Mucosa of rectum (tissue), 2 donors: ENCODE data around the gene DENND5B.

Experiments used
- H3K27ac ChIP-seq, 2 donors: one replicate each; pipeline ENCODE4 v1.7.0; 2013; ENCODE audit warnings: inconsistent platforms in 2 of 2, low read depth in 2 of 2, low read length in 2 of 2
- H3K27me3 ChIP-seq, 2 donors: one replicate each; pipeline ENCODE4 v1.7.0; 2013; ENCODE audit warnings: low read length in 2 of 2; ENCODE audit not compliant: control insufficient read depth in 2 of 2, insufficient read depth in 2 of 2
- H3K36me3 ChIP-seq, 2 donors: one replicate each; pipeline ENCODE4 v1.7.0; 2013; ENCODE audit warnings: low read length in 2 of 2; ENCODE audit not compliant: control insufficient read depth in 2 of 2, insufficient read depth in 2 of 2
- H3K4me1 ChIP-seq, 2 donors: one replicate each; pipeline ENCODE4 v1.7.0; 2013; ENCODE audit warnings: low read length in 2 of 2, mild to moderate bottlenecking in 1 of 2; ENCODE audit not compliant: control insufficient read depth in 2 of 2, insufficient read depth in 2 of 2
- H3K4me3 ChIP-seq, 2 donors: one replicate each; pipeline ENCODE4 v1.7.0; 2013; ENCODE audit warnings: low read length in 2 of 2
- H3K9ac ChIP-seq, 2 donors: one replicate each; pipeline ENCODE4 v1.7.0; 2013; ENCODE audit warnings: low read length in 2 of 2, low read depth in 1 of 2, mild to moderate bottlenecking in 1 of 2
- H3K9me3 ChIP-seq, 2 donors: one replicate each; pipeline ENCODE4 v1.7.0; 2013; ENCODE audit warnings: low read length in 2 of 2; ENCODE audit not compliant: control insufficient read depth in 2 of 2
- donor health status: healthy.
- donor health status: Normal muscosa, but diverticular disease.

The DENND5B gene

DNA sequence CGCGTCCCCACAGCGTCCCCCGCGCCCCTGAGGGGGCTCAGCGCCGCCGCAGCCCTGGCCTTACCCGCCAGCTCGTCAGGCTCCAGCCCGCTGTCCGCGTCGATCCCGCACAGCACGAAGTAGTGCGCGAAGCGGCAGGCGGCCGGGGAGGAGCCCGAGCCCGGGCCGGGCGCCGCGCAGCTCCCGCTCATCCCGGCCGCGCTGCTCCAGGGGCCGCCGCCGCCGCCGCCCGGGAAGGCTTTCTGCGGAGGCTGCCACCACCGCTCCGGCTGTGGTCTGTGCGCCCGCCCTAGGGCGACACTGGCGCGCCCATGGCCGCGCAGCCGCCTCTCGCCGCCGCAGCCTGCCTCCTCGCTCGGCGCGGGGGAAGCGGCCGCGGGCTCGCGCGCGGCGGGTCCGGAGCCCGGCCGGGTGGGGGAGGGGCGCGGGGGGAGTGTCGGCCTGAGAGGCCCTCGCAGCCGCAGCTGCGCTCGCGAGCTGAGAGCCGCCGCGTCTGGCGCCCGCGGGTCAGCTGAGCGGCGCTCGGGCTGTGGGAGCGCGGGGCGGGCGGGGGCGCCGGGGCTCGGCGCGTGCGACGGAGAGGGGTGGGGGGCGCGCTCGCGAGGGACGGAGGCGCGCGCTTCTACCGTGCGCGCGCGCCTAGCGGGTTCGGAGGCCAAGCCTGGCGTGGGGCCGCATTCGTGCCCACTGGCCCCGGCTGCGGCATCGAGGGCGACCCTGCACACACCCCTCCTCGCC lies at the start of gene DENND5B:
Gene DENND5B, minus strand, starts transcription at position 495 of the 738 bp plus-strand sequence. Its CDS starts 304 bp downstream, at position 191.
- no peaks in the 10 kb centered on the region for H3K9me3 ChIP-seq
- H3K9ac ChIP-seq: peak within 1 kb of the TSS; percentile 68 to 79
- peaks cover 4 to 11% of the 10 kb centered on the region in 2 donors for H3K4me1 ChIP-seq
- peak within 1 kb of the TSS; percentile 87 to 89 for H3K27ac ChIP-seq
- peak within 1 kb of the TSS; percentile 79 to 85 for H3K4me3 ChIP-seq
- H3K27me3 ChIP-seq: peaks cover 0 to 3% of the 10 kb centered on the region in 2 donors
- H3K36me3 ChIP-seq: no peaks in the 10 kb centered on the region

DNA sequence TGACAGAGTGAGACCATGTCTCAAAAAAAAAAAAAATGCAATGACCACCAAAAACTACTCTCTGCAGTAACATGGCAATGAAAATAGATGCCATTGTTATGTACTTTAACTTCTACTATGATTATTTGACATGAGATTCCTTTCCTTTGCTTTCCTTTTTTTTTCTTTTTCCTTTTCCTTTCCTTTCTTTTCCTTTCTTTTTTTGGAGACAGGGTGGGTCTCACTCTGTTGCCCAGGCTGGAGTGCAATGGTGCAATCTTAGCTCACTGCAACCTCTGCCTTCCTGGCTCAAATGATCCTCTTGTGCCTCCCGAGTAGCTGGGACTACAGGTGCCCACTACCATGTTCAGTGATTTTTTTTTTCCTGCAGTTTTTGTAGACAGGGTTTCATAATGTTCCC lies 43.7 kb upstream of the DENND5B start:
- H3K36me3 ChIP-seq: no peaks in the 10 kb centered on the region
- peaks cover 0 to 2% of the 10 kb centered on the region in 2 donors for H3K4me1 ChIP-seq
- no peak overlapping the region for H3K9ac ChIP-seq
- H3K9me3 ChIP-seq: no peaks in the 10 kb centered on the region
- H3K27me3 ChIP-seq: no peaks in the 10 kb centered on the region
- H3K4me3 ChIP-seq: no peak overlapping the region
- H3K27ac ChIP-seq: no peak overlapping the region

DNA sequence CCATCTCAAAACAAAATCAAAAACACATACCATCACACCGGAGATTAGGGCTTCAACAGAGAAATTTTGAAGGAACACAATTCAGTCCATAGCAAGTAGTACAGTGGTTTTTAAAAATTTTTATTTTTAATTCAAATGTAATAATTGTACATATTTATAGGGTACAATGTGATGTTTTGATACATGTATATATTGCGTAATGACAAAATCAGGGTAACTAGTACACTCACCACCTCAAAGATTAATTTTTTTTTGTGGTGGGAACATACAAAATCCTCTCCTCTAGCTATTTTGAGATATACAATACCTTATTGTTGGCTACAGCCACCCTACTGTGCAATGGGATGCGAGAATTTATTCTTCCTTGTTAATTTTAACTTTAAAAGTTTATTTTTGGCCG lies 42.5 kb upstream of the DENND5B start:
- no peaks in the 10 kb centered on the region for H3K36me3 ChIP-seq
- H3K9ac ChIP-seq: no peak overlapping the region
- no peaks in the 10 kb centered on the region for H3K9me3 ChIP-seq
- no peak overlapping the region for H3K4me3 ChIP-seq
- H3K4me1 ChIP-seq: peaks cover 0 to 2% of the 10 kb centered on the region in 2 donors
- no peak overlapping the region for H3K27ac ChIP-seq
- H3K27me3 ChIP-seq: no peaks in the 10 kb centered on the region

DNA sequence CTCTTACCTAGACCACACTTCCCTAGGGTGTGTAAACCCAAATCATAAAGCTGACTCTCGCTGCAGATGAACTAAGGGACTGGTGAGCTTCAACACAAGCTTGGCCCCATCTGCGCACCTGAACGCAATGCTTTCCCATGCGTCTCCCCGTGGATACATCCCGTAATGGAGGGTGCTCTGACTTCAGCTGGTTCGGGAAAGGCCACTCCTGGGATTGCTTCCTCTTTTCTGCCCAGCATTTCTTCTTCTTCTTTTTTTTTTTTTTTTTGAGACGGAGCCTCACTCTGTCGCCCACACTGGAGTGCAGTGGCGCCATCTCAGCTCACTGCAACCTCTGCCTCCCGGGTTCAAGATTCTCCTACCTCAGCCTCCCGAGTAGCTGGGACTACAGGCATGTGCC lies 40.9 kb upstream of the DENND5B start:
- H3K4me3 ChIP-seq: no peak overlapping the region
- H3K27me3 ChIP-seq: no peaks in the 10 kb centered on the region
- no peaks in the 10 kb centered on the region for H3K36me3 ChIP-seq

DNA sequence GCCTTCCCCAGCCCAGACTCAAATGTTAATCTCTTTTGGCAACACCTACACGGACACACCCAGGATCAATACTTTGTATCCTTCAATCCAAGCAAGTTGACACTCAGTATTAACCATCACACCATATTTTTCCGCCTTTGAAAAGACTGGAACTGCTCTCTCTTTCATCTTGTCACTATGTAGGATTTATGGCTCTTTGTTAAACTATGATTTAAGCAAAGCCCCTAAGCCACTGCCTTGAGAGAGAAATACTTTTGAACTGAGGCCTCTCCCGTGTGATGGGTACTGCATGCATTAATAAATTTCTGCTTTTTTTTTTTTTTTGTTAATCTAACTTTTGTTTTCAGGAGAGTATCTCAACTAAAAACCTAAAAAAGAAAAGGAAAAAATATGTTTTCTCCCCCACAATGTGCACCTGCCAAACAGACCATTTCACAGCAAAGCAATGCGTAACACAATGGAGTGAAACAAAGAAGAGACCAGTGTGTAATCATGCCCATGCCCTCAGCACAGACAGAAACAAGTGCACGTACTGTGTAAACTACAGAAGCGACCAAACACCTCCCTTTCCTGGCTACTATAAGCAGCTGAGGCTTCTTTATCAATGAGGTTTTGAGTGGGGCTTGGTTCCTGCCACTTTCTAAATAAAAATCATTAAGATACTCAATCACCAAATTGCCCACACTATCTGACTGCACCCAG lies 40.2 kb upstream of the DENND5B start:
- no peak overlapping the region for H3K4me3 ChIP-seq
- no peaks in the 10 kb centered on the region for H3K36me3 ChIP-seq
- no peaks in the 10 kb centered on the region for H3K9me3 ChIP-seq
- no peaks in the 10 kb centered on the region for H3K27me3 ChIP-seq
- no peaks in the 10 kb centered on the region for H3K4me1 ChIP-seq
- no peak overlapping the region for H3K27ac ChIP-seq
- no peak overlapping the region for H3K9ac ChIP-seq

More for the DNA sequence above, 40.9 kb upstream of the DENND5B start:
- no peaks in the 10 kb centered on the region for H3K9me3 ChIP-seq
- H3K4me1 ChIP-seq: peaks cover 0 to under 1% of the 10 kb centered on the region in 2 donors
- H3K27ac ChIP-seq: no peak overlapping the region
- H3K9ac ChIP-seq: no peak overlapping the region

DNA sequence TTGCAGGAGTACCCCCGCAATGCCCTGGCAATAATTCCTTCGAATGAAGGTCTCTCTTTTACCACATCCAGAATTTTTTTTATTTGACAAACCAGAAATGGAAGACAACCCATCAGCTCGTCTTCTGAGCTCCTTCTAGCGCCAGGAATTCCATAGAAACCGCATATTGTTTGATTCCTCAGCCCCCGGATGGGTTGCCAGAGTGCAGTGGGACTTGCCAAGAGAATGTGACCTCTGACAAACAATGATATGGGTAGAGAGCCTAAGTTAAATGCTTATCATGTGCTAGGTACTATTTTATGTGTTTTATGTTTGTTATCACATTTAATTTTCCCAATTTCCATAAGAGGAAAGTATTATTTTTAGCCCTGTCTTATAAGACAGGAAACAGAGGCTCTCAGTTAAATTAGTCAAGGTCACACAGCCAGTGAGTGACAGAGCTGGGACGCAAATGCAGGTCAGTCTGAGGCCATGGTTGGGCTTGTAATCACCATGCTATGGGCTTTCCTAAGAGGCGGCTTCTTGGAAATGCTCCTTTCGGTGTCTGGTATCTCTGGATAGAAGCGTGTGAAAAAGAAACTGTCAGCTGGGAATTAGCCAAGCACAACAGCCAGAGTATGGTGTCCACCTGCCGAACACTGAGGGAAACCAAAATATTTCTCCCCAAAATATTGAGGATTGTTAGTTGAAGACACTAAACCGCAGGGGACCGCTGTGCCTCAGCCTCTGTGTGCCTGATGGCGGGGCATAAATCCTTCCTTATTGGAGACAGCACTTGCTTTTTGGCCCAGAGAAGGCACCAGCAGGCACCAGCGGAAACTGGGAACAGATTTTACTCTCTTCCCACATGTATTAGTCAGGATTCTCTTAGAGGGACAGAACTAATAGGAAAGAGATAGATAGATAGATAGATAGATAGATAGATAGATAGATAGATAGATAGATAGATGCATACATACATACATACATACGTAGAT lies 39.1 kb upstream of the DENND5B start:
- H3K9me3 ChIP-seq: no peaks in the 10 kb centered on the region
- H3K36me3 ChIP-seq: no peaks in the 10 kb centered on the region
- no peak overlapping the region for H3K9ac ChIP-seq
- H3K27ac ChIP-seq: no peak overlapping the region
- H3K4me1 ChIP-seq: no peaks in the 10 kb centered on the region
- no peaks in the 10 kb centered on the region for H3K27me3 ChIP-seq
- no peak overlapping the region for H3K4me3 ChIP-seq

DNA sequence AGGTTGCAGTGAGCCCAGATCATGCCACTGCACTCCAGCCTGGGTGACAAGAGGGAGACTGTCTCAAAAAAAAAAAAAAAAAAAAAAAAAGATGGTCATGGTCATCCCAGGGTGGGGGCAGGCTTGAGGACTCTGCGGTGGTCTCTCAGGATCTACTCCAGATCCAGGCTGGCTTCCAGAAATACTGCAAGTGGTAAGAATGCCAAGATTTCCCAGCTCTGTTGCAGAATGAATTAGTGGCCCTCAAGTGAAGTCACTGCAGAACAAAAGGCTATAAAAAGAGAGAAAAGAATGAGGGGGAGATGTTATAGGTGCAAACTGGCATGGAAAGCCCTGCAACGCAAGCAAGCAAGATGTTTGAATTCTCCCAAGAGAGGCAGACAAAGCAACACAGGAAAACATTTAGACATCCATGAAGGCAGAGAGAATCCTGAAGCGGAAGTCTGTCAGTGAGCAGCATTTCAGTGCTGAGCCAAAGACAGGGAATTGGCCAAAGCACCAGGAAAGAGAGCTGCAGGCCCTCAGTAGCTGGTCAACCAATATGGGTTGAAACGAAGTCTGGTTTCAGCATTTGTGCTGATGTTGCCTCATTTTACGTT lies 36.6 kb upstream of the DENND5B start:
- Histone ChIP-seq H3K9ac (no peak overlapping the region), H3K4me3 (no peak overlapping the region), H3K36me3 (no peaks in the 10 kb centered on the region), H3K4me1 (no peaks in the 10 kb centered on the region), H3K9me3 (no peaks in the 10 kb centered on the region), H3K27ac (no peak overlapping the region), H3K27me3 (no peaks in the 10 kb centered on the region)

DNA sequence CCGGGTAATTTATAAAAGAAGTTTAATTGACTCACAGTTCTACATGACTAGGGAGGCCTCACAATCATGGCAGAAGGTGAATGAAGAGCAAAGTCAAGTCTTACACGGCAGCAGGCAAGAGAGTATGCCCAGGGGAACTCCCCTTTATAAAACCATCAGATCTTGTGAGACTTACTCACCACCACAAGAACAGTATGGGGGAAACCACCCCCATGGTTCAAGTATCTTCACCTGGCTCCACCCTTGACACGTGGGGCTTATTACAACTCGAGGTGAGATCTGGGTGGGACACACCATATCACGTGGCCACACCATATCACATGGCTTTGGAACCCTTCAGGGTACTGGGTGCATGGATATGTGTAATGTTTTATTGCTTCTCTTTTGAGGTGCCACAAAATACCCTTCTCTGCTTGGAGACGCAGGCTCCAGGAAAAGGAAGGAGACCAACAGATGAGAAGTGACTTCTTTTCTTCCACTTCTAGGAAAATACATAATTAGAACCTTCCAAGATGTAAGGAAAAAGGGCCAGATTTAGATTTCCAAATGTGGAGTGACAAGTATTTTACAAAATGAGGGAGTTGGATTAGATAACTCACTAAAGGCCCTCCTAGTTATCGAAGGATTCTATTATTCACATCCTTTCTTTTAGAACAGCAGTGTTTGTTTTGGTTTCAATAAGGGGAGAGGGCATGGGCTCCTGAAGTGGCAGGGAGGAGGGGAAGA lies 35.5 kb upstream of the DENND5B start:
- H3K9me3 ChIP-seq: no peaks in the 10 kb centered on the region
- H3K27ac ChIP-seq: no peak overlapping the region
- H3K27me3 ChIP-seq: no peaks in the 10 kb centered on the region
- H3K4me1 ChIP-seq: no peaks in the 10 kb centered on the region
- no peaks in the 10 kb centered on the region for H3K36me3 ChIP-seq
- H3K9ac ChIP-seq: no peak overlapping the region
- H3K4me3 ChIP-seq: no peak overlapping the region

DNA sequence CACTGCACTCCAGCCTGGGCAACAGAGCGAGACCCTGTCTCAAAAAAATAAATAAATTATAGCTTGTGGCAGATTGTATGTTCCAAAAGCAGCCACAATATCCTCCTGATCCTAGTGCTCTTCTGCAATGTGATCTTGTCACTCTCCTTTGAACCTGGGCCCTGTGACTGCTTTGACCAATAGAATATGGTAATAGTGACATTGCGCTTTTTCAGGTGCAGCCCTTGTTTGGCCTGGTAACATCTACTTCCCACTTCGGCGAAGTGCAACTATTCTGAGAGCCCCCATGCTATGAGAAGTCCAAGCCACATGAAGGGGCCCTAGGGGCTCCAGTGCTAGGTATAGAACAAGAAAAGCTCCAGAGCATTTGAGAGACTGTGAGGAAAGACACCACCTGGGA lies 31.1 kb upstream of the DENND5B start:
- Histone ChIP-seq H3K9me3 (no peaks in the 10 kb centered on the region), H3K9ac (no peak overlapping the region), H3K4me1 (no peaks in the 10 kb centered on the region), H3K36me3 (no peaks in the 10 kb centered on the region), H3K4me3 (no peak overlapping the region), H3K27ac (no peak overlapping the region), H3K27me3 (no peaks in the 10 kb centered on the region)
